Fibroblast of peridontal ligament (primary cell): ENCODE results near the gene BRK1.
"Not testable (repeated sequence)": the region's sequence is repeated elsewhere in the genome, so short reads cannot be mapped to it uniquely, and the experiment has no call there.

Source experiments
- DNase-seq: peaks from one replicate; pipeline ENCODE4 v3.0.0-alpha.2; 2010; ENCODE audit errors: extremely low read depth

The BRK1 gene

DNA sequence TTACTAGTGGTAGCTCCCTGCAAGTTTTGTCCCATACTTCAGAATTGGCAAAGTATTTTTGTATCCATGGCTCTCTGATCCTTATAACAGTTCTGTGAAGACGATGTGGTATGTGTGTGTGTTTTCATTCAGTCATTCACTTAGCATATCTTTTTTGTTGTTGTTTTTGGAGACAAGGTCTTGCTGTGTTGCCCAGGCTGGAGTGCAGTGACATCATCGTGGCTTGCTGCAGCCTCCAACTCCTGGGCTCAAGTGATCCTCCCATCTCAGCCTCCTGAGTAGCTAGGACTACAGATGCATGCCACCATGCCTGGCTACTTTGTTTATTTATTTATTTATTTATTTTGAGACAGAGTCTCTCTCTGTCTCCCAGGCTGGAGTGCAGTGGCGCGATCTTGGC, 60.7 kb downstream of the BRK1 start:
- DNase-seq = not testable (repeated sequence)
